Muscle of leg (tissue), 11 donors: ENCODE results near the gene MED9. TPM values are rescaled to one million over a fixed set of nuclear protein-coding genes. Genes with fewer than 3 reads are reported as not detected.
"Not testable (repeated sequence)": the region's sequence is repeated elsewhere in the genome, so short reads cannot be mapped to it uniquely, and the experiment has no call there.

Source experiments
- DNase-seq: peaks from one replicate; pipeline ENCODE4 v3.0.0; 2013
- H3K27ac ChIP-seq: one replicate; pipeline ENCODE4 v1.5.1; 2013; ENCODE audit warnings: mild to moderate bottlenecking, low read length, control low read depth
- H3K27me3 ChIP-seq: one replicate; pipeline ENCODE4 v1.6.1; 2013; ENCODE audit warnings: low read length; ENCODE audit not compliant: control insufficient read depth, insufficient read depth
- H3K36me3 ChIP-seq: one replicate; pipeline ENCODE4 v1.6.1; 2013; ENCODE audit warnings: low read length; ENCODE audit not compliant: control insufficient read depth, insufficient read depth
- H3K4me1 ChIP-seq: one replicate; pipeline ENCODE4 v1.6.1; 2013; ENCODE audit warnings: low read length; ENCODE audit not compliant: control insufficient read depth, insufficient read depth
- H3K4me3 ChIP-seq: one replicate; pipeline ENCODE4 v1.5.1; 2013; ENCODE audit warnings: low read length, control low read depth
- H3K9me3 ChIP-seq: replicated peaks from 2 replicates; pipeline ENCODE4 v1.6.1; 2013; ENCODE audit warnings: low read depth, low read length; ENCODE audit not compliant: control insufficient read depth
- WGBS: methylation state at CpG from one replicate; pipeline ENCODE4 v1.1.5; 2013; ENCODE audit warnings: missing lambda C conversion rate; ENCODE audit not compliant: insufficient coverage; 5-methylcytosine and 5-hydroxymethylcytosine counted together
- polyA plus RNA-seq, 8 donors: library from polyadenylated mRNA; unstranded; fragments of 120-200 nt; gene quantifications; one replicate each; pipeline versions ENCODE4 v1.2.1 to v1.2.3, GENCODE V29; 2013; ENCODE audit warnings: inconsistent platforms in 1 of 8, low replicate concordance in 1 of 8; ENCODE audit not compliant: insufficient read length in 8 of 8, insufficient read depth in 1 of 8
- total RNA-seq: library from RNA; stranded (reverse); fragments of 120-200 nt; gene quantifications from one replicate; pipeline ENCODE4 v1.2.4, GENCODE V29; 2013

Gene MED9
- total and polyA plus RNA-seq, 9 donors = 13.1 to 17.6 (median 15.8) TPM

DNA sequence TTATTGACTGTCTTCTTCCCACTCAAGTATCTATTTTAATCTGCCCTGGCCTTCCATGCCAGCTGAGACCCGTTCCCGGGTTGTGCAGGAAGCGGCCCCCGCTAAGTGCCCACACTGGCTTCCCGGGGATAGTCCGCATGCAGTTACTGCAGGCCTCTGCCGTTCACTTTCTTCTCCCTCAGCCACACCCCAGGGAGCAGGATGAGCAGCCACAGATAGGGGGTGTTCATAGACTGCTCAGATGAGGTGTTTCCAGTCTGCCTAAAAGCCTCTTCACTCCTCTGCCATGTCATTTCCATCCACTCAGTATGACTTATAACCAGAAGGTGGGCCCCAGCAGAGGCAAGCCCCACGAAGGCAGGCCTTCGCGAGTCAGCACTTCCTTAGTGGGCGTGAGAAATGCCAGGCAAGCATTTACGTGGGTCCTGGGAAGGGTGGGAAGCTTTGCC lies 7.7 kb downstream of the MED9 start:
- Histone ChIP-seq H3K9me3 (no peaks in the 10 kb centered on the region), H3K36me3 (peaks cover 23% of the 10 kb centered on the region), H3K4me3 (no peak overlapping the region), H3K27me3 (no peaks in the 10 kb centered on the region), H3K27ac (no peak overlapping the region), H3K4me1 (peaks cover 7% of the 10 kb centered on the region)
- 70% methylated on average over 11 of the region's 12 CpGs for WGBS
- DNase-seq = no peak

DNA sequence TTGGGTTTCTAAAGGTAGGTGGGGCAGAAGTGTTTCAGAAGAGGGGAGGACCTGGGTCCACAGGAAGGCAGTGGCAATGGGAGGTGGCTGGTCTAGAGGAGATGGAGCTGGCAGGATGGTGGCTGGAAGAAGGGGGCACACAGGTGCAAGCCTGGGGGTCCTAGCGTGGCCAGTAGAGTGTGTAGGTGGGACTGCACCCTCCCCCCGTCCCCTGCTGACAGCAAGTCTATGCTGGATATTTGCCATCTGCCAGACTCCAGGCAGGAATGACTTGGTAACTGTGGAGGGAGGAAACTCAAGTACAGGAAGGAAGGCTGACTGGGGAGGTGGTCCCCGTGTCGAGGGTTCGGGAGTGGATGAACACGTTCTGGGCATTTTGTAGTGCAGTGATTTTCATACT lies 8.6 kb downstream of the MED9 start:
- H3K4me3 ChIP-seq = no peak overlapping the region
- peaks cover 8% of the 10 kb centered on the region for H3K4me1 ChIP-seq
- H3K9me3 ChIP-seq = no peaks in the 10 kb centered on the region
- no peaks in the 10 kb centered on the region for H3K27me3 ChIP-seq
- 83% methylated on average over 2 of the region's 6 CpGs for WGBS
- H3K27ac ChIP-seq = no peak overlapping the region
- DNase-seq = no peak
- peaks cover 17% of the 10 kb centered on the region for H3K36me3 ChIP-seq

DNA sequence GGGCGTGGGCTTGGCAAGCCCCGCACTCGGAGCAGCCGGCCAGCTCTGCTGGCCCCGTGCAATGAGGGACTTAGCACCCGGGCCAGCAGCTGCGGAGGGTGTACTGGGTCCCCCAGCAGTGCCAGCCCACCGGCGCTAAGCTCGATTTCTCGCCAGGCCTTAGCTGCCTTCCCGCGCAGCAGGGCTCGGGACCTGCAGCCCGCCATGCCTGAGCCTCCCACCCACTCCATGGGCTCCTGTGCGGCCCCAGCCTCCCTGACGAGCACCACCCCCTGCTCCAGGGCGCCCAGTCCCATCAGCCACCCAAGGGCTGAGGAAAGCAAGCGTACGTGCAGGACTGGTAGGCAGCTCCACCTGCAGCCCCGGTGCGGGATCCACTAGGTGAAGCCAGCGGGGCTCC lies 9.6 kb downstream of the MED9 start:
- H3K9me3 ChIP-seq, H3K27ac ChIP-seq, DNase-seq, H3K27me3 ChIP-seq, H3K4me3 ChIP-seq: not testable (repeated sequence)
- Histone ChIP-seq H3K36me3 (peaks cover 22% of the 10 kb centered on the region), H3K4me1 (peaks cover 16% of the 10 kb centered on the region)
- WGBS = 98% methylated on average over 21 of the region's 23 CpGs

DNA sequence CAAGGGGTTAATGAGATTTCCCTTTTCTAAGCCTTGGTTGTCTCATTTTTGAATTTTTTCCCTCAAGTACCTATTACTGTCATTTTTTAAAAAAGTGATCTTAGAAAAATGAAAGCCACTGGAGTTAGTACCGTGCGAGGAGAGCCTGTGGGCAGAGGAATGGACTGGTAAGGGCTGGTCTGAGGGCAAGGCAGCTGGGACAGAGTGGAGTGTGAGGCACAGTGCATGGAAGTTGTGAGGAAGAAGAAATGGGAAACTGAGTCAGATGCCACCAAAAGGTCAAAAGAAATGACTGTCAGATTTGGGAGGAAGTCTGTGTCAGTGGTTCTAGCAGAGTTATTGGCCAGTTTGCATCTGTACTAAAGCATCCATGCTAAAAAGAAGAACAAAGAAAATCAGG lies 11.2 kb downstream of the MED9 start:
- Histone ChIP-seq H3K4me1 (peaks cover 31% of the 10 kb centered on the region), H3K4me3 (no peak overlapping the region), H3K9me3 (no peaks in the 10 kb centered on the region), H3K36me3 (peaks cover 38% of the 10 kb centered on the region), H3K27me3 (no peaks in the 10 kb centered on the region), H3K27ac (no peak overlapping the region)
- WGBS = 100% methylated on average over 1 of the region's 2 CpGs
- no peak for DNase-seq

DNA sequence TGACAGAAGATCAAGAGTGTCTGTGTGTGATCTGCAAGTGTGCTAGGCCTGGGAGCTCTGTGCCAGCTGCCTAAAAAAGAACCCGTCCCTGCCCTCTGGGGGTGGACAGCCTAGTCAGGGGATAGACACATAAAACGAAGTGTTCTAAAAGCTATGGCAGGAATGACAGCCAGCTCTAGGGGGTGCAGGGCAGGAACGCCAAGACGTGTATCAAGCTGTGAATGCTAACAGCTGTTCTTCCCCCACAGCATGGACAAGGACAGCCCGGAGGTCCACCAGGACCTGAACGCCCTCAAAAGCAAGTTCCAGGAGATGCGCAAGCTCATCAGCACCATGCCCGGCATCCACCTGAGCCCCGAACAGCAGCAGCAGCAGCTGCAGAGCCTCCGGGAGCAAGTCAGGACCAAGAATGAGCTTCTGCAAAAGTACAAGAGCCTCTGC lies 14.3 kb downstream of the MED9 start:
- Histone ChIP-seq H3K36me3 (peaks cover 37% of the 10 kb centered on the region), H3K9me3 (no peaks in the 10 kb centered on the region), H3K4me3 (no peak overlapping the region), H3K4me1 (peaks cover 51% of the 10 kb centered on the region), H3K27ac (no peak overlapping the region), H3K27me3 (peaks cover 6% of the 10 kb centered on the region)
- WGBS = 73% methylated on average over 10 of the region's 10 CpGs
- no peak for DNase-seq

DNA sequence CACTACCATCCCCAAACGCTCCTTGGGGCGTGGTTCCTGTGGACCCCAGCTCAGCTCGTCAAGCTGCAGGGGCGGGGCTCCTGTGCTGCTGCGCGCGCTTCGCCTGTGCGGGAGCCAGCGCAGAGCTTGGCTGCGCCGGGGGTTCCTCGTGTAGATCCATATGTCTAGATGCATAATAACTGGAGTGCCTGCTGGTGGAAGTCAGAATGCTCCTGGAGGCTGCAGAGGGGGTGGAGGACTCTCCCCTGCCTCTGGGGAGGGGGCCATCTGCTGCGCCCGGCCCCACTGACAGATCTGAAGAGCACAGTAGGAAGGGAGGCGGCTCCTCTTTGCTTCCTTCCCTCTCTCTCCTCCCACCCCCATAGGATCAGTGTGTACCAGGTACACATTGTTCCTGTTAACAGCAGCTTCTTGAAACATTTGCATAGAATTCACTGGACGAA lies 14.8 kb downstream of the MED9 start:
- DNase-seq = no peak
- no peak overlapping the region for H3K27ac ChIP-seq

DNA sequence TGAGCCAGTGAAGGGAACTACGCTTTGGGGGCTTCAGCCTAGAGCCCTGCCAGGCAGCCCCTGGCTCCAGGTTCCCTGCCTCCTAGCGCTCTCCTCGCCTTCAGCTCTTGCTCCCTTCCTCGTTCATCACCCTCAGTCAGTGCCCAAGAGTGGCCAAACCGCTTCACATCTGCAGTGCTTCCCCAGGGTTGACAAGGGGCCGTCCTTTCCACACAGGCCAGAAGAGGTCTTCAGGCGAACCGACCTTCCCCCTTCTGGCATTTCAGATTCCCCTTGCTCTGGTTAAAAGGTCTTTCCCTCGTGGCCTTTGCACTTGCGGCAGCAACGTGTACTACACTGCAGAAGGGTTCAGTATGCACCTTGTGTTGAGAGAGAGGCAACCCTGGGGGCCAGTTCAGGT lies 15.3 kb downstream of the MED9 start:
- peaks cover 33% of the 10 kb centered on the region for H3K36me3 ChIP-seq
- no peak overlapping the region for H3K27ac ChIP-seq
- no peaks in the 10 kb centered on the region for H3K9me3 ChIP-seq
- 42% methylated on average over 11 of the region's 11 CpGs for WGBS
- DNase-seq = no peak
- peaks cover 6% of the 10 kb centered on the region for H3K27me3 ChIP-seq
- peaks cover 56% of the 10 kb centered on the region for H3K4me1 ChIP-seq
- no peak overlapping the region for H3K4me3 ChIP-seq

More for the DNA sequence above, 14.8 kb downstream of the MED9 start:
- Histone ChIP-seq H3K27me3 (peaks cover 6% of the 10 kb centered on the region), H3K4me3 (no peak overlapping the region), H3K9me3 (no peaks in the 10 kb centered on the region), H3K36me3 (peaks cover 33% of the 10 kb centered on the region), H3K4me1 (peaks cover 52% of the 10 kb centered on the region)
- WGBS = no CpG with 5 or more reads among the region's 17 CpGs

DNA sequence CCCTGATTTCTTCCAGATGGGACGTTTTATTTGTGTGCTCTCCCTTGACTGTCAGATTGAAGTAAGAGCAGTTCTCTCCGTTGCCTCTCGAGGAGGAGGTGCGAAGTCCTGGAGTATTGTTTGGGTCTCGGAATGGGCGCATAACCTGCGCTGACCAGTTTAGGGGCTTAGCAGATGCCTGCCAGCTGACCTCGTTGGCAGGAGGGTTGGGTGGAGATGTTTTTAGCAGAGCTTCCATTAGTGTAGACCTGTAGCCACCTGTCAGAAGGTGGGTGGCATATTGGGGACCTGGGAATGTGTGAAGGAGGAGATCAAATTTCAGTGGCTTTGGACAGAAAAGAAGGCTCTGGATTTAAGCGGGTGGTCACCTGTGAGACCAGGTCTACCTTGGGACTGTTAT lies 15.8 kb downstream of the MED9 start:
- H3K4me1 ChIP-seq = peaks cover 59% of the 10 kb centered on the region
- H3K27ac ChIP-seq = no peak overlapping the region
- 65% methylated on average over 8 of the region's 9 CpGs for WGBS
- H3K36me3 ChIP-seq = peaks cover 33% of the 10 kb centered on the region
- no peaks in the 10 kb centered on the region for H3K9me3 ChIP-seq
- no peak overlapping the region for H3K4me3 ChIP-seq
- DNase-seq = no peak
- peaks cover 6% of the 10 kb centered on the region for H3K27me3 ChIP-seq

DNA sequence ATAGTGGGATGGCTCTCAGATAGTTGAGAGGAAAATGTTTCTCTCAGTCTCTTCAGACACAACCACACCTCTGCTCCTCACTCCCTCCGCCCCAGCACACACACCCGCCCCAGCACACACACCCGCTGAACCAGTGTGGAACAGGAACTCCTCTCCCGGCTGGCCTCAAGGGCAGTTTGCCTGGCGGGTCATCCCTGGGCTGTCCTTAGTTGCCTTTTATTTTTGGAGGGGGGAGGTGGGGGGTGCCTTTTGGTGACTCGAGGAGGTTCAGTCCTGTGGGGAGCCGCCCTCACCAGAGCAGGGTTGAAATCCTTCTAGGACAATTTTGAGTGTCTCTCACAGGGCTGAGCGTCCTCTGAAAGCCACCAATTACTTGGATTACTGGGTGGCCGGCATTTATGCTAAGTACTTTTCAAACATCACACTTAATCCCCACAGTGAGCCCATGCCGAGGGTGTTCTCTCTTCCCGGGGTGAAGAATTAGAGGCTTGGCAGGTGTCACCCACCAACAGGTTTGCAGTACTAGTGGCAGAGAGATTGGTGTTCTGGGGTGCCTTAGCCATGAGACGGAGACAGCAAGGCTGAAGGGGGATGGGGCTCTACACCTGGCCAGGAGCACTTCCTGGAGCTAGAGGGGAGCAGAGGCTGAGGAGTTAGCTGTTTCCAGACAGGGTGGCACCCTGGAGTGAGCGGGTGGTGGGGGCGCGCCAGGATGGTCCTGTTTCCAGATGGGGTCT lies 16.6 kb downstream of the MED9 start:
- no peak for DNase-seq
- no peak overlapping the region for H3K4me3 ChIP-seq
- 58% methylated on average over 8 of the region's 15 CpGs for WGBS

DNA sequence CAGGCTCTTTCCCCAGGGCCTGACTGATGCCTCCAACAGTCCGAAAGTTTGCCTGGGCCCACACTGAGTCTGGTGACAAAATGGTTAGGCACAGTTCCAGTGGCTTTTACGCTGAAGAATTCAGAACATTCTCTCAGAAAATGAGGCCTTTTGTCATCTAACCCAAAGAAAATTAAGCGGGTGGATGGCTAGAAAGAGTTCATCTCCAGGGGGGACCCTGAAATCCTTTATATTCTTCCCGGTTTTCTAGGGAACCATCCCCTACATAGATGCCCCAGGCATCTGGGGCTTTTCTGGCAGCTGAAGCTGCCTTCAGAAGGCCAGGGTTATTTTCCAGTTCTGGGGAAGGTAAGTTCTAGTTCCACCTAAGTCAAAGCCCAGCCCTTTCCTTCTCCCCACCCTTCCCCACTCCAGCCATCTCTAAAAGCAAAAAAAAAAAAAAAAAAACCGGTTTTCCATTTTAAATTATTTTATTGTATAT lies 17.2 kb downstream of the MED9 start:
- Histone ChIP-seq H3K27ac (no peak overlapping the region), H3K9me3 (no peaks in the 10 kb centered on the region), H3K4me3 (no peak overlapping the region), H3K27me3 (peaks cover 9% of the 10 kb centered on the region), H3K4me1 (peaks cover 60% of the 10 kb centered on the region), H3K36me3 (peaks cover 30% of the 10 kb centered on the region)
- 86% methylated on average over 1 of the region's 5 CpGs for WGBS
- no peak for DNase-seq

More for the DNA sequence above, 16.6 kb downstream of the MED9 start:
- H3K27ac ChIP-seq = no peak overlapping the region
- no peaks in the 10 kb centered on the region for H3K9me3 ChIP-seq
- peaks cover 30% of the 10 kb centered on the region for H3K36me3 ChIP-seq
- peaks cover 6% of the 10 kb centered on the region for H3K27me3 ChIP-seq
- peaks cover 60% of the 10 kb centered on the region for H3K4me1 ChIP-seq
